ENCODE data around the gene GJA5. TPM values are rescaled to one million over a fixed set of nuclear protein-coding genes. Genes with fewer than 3 reads are reported as not detected.
A peak's percentile ranks its signal among the peaks of the same experiment; 100 is the strongest.

Gene GJA5
- total RNA-seq, 1 experiment from 2014 or later, result 0.39 TPM

GRCh38 chr1:147722124-147722523, 38.3 kb downstream of the GJA5 start:
- Histone ChIP-seq H4K5ac (ENCODE audit: insufficient read length, low read depth, low read length) (no peak overlapping the region), H2BK15ac (ENCODE audit: low read depth, low read length) (no peak overlapping the region), H3K27ac (ENCODE audit: insufficient read length, low read depth, low read length) (no peak overlapping the region), H3K56ac (ENCODE audit: insufficient read length, low read depth, low read length) (no peak overlapping the region), H4K8ac (replicated peaks; ENCODE audit: insufficient read length, low read depth, low read length) (no peak overlapping the region), H2AK5ac (ENCODE audit: insufficient read length, low read length) (no peak overlapping the region), H3K79me1 (ENCODE audit: insufficient read depth, low read depth, low read length, poor library complexity, severe bottlenecking) (no peaks in the 10 kb centered on the region), H3K9me3 (ENCODE audit: control insufficient read depth, low read depth, low read length) (peaks cover 4% of the 10 kb centered on the region), H3K27me3 (ENCODE audit: insufficient read depth, low read length) (peaks cover 3% of the 10 kb centered on the region; the same call in 1 of the 2 replicates), H4K91ac (ENCODE audit: insufficient read length, low read depth, low read length) (no peak overlapping the region), H3K18ac (ENCODE audit: insufficient read length, low read depth, low read length) (no peak overlapping the region), H2BK120ac (ENCODE audit: low read depth, low read length, poor library complexity, severe bottlenecking) (no peak overlapping the region), H3K23ac (ENCODE audit: insufficient read length, low read depth, low read length) (no peak overlapping the region), H3K23me2 (ENCODE audit: insufficient read length, low read depth, low read length, poor library complexity, severe bottlenecking) (no peaks in the 10 kb centered on the region), H3K4me1 (ENCODE audit: insufficient read depth, low read length) (peaks cover 2% of the 10 kb centered on the region; the same call in 1 of the 2 replicates), H2AFZ (ENCODE audit: low read length) (no peak overlapping the region), H3K79me2 (ENCODE audit: insufficient read depth, low read length) (no peaks in the 10 kb centered on the region), H2BK5ac (ENCODE audit: insufficient read length, low read length) (no peak overlapping the region), H2BK20ac (ENCODE audit: low read depth, low read length, poor library complexity, severe bottlenecking) (no peak overlapping the region), H3K14ac (ENCODE audit: insufficient read depth, low read length) (no peak overlapping the region), H4K20me1 (ENCODE audit: control insufficient read depth, insufficient read depth, insufficient read length) (no peaks in the 10 kb centered on the region), H2BK12ac (ENCODE audit: insufficient read length, low read depth, low read length) (no peak overlapping the region), H3K9ac (ENCODE audit: extremely low read depth, insufficient read length, low read length) (no peak overlapping the region), H3K4me2 (ENCODE audit: insufficient read depth, insufficient read length, low read length) (no peak overlapping the region), H3K4ac (ENCODE audit: low read depth, low read length) (no peak overlapping the region), H3T11ph (ENCODE audit: low read length) (no peak overlapping the region)
- no peak overlapping the region for H3K4me3 Mint-ChIP-seq
- H3K4me1 Mint-ChIP-seq, result peaks cover 25 to 28% of the 10 kb centered on the region in 2 experiments
- DNase-seq, result peak; percentile 73
- peaks cover 11% of the 10 kb centered on the region in 2 experiments for H3K9me3 Mint-ChIP-seq
- H3K36me3 Mint-ChIP-seq (ENCODE audit: insufficient read depth in 1 of 3, low read depth in 3 of 3), result peaks cover 2 to 6% (median 3%) of the 10 kb centered on the region in 3 experiments; a peak in 3 of 7 replicates
- no peaks in the 10 kb centered on the region for H3K27me3 Mint-ChIP-seq (ENCODE audit: low read depth)
- no CpG with 5 or more reads among the region's 2 CpGs for WGBS (ENCODE audit: extremely low coverage, insufficient read length, low lambda C conversion rate)
- TF ChIP-seq, protein P1, sequence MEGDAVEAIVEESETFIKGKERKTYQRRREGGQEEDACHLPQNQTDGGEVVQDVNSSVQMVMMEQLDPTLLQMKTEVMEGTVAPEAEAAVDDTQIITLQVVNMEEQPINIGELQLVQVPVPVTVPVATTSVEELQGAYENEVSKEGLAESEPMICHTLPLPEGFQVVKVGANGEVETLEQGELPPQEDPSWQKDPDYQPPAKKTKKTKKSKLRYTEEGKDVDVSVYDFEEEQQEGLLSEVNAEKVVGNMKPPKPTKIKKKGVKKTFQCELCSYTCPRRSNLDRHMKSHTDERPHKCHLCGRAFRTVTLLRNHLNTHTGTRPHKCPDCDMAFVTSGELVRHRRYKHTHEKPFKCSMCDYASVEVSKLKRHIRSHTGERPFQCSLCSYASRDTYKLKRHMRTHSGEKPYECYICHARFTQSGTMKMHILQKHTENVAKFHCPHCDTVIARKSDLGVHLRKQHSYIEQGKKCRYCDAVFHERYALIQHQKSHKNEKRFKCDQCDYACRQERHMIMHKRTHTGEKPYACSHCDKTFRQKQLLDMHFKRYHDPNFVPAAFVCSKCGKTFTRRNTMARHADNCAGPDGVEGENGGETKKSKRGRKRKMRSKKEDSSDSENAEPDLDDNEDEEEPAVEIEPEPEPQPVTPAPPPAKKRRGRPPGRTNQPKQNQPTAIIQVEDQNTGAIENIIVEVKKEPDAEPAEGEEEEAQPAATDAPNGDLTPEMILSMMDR (conservative IDR thresholded peaks at IDR 0.05), result no peak
- H3K27ac Mint-ChIP-seq, result no peak overlapping the region
